Hepatocyte (in vitro differentiated cells): ENCODE data around the gene KCNQ1. TPM values are rescaled to one million over a fixed set of nuclear protein-coding genes. Genes with fewer than 3 reads are reported as not detected.

Experiments used
- DNase-seq: peaks from one replicate; pipeline ENCODE4 v3.0.0-alpha.2; 2016; ENCODE audit warnings: low spot score
- H2AFZ ChIP-seq: fragments of 200-600 bp; sonication (generic); 2 replicates; pipeline ENCODE4 v1.6.0; 2016; ENCODE audit warnings: antibody characterized with exemption, mild to moderate bottlenecking
- H3K27ac ChIP-seq: fragments of 200-600 bp; sonication (generic); 2 replicates; pipeline ENCODE4 v1.5.1; 2016; ENCODE audit warnings: mild to moderate bottlenecking
- H3K27me3 ChIP-seq: fragments of 200-600 bp; sonication (generic); 2 replicates; pipeline ENCODE4 v1.6.1; 2016
- H3K36me3 ChIP-seq: fragments of 200-600 bp; sonication (generic); replicated peaks from 2 replicates; pipeline ENCODE4 v1.5.1; 2016; ENCODE audit warnings: low read depth; ENCODE audit not compliant: insufficient read depth
- H3K4me1 ChIP-seq: fragments of 200-600 bp; sonication (generic); 2 replicates; pipeline ENCODE4 v1.5.1; 2016; ENCODE audit warnings: mild to moderate bottlenecking, moderate library complexity; ENCODE audit not compliant: insufficient read depth
- H3K4me2 ChIP-seq: fragments of 200-600 bp; sonication (generic); 2 replicates; pipeline ENCODE4 v1.6.0; 2016
- H3K4me3 ChIP-seq: fragments of 200-600 bp; sonication (generic); 2 replicates; pipeline ENCODE4 v1.5.1; 2016; ENCODE audit warnings: mild to moderate bottlenecking
- H3K79me2 ChIP-seq: fragments of 200-600 bp; sonication (generic); 2 replicates; pipeline ENCODE4 v1.6.0; 2017; ENCODE audit warnings: mild to moderate bottlenecking
- H3K9me2 ChIP-seq: fragments of 200-600 bp; sonication (generic); replicated peaks from 2 replicates; pipeline ENCODE4 v1.6.0; 2017; ENCODE audit warnings: mild to moderate bottlenecking; ENCODE audit not compliant: insufficient read depth
- H3K9me3 ChIP-seq: fragments of 200-600 bp; sonication (generic); 2 replicates; pipeline ENCODE4 v1.5.1; 2016; ENCODE audit warnings: low read depth, mild to moderate bottlenecking
- H4K20me1 ChIP-seq: fragments of 200-600 bp; sonication (generic); 2 replicates; pipeline ENCODE4 v1.6.0; 2016; ENCODE audit warnings: mild to moderate bottlenecking; ENCODE audit not compliant: insufficient read depth, poor library complexity, severe bottlenecking
- CTCF ChIP-seq: fragments of 200-600 bp; sonication (generic); IDR thresholded peaks from 2 replicates; pipeline ENCODE4 v1.5.1; 2016; ENCODE audit warnings: antibody characterized with exemption, mild to moderate bottlenecking; ENCODE audit not compliant: poor library complexity
- EZH2 ChIP-seq: fragments of 200-600 bp; sonication (generic); IDR thresholded peaks from 2 replicates; pipeline ENCODE4 v1.6.1; 2016; ENCODE audit warnings: antibody characterized with exemption, mild to moderate bottlenecking, borderline replicate concordance
- EZH2phosphoT487 ChIP-seq: fragments of 200-600 bp; sonication (generic); IDR thresholded peaks from one replicate; pipeline ENCODE4 v1.6.1; 2018; ENCODE audit warnings: antibody characterized with exemption, mild to moderate bottlenecking, low read depth, moderate library complexity; ENCODE audit not compliant: unreplicated experiment, severe bottlenecking
- whole genome bisulfite sequencing: methylation state at CpG from one replicate; pipeline ENCODE4 v1.1.6; 2016; ENCODE audit warnings: low lambda C conversion rate; ENCODE audit errors: missing lambda C conversion rate; 5-methylcytosine and 5-hydroxymethylcytosine counted together
- polyA plus RNA-seq: library from polyadenylated mRNA; unstranded; fragments of >200 nt; fragmentation: Nextera tagmentation; extraction: Ambion mirVana; gene quantifications from 2 replicates; pipeline ENCODE4 v1.2.1, GENCODE V29; 2016
- total RNA-seq: library from RNA; depleted of rRNA; stranded (reverse); fragments of >200 nt; gene quantifications from 2 replicates; pipeline ENCODE4 v1.2.3, GENCODE V29; 2014

KCNQ1 gene
- total and polyA plus RNA-seq, 2 experiments from 2014 or later = 1.8 to 6.4 TPM

DNA sequence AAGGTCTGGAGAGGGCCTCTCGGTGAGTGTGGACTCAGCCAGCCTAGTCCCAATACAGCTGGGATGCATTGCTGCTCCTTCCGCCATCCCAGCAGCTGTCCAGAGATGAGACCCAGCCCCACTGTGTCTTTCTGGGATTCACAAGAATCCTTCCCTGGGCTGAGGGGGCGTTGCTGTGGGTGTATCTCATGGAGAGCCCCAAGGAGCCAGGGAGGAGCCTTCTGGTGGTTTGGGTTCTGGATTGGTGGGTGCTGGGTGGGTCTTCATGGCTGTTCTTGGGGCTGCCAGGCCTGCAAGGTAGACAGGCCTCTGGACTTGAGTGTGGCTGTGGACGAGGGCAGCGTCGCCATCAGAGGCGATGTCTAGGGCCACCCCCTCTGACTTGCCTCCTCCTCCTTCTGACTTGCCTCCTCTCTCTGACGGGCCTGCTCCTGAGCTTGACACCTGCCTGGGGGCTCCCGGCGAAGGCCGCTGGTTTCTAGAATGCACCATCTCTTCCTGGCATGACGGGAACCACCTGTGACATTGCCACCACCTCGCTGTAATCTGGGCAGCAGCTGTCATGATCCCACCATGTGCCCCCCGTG lies 17.2 kb downstream of the KCNQ1 start:
- Histone ChIP-seq H3K27me3 (no peaks in the 10 kb centered on the region), H2AFZ (no peak overlapping the region), H3K27ac (no peak overlapping the region), H3K9me2 (no peaks in the 10 kb centered on the region), H3K79me2 (no peaks in the 10 kb centered on the region), H3K4me3 (no peak overlapping the region), H3K36me3 (no peaks in the 10 kb centered on the region), H3K4me2 (no peak overlapping the region), H3K9me3 (no peaks in the 10 kb centered on the region), H3K4me1 (peaks cover 20% of the 10 kb centered on the region), H4K20me1 (no peaks in the 10 kb centered on the region)
- 95% methylated on average over 14 of the region's 14 CpGs for WGBS
- no peak for TF ChIP-seq CTCF
- TF ChIP-seq EZH2phosphoT487 = no peak
- no peak for TF ChIP-seq EZH2
- no peak for DNase-seq

GRCh38 chr11:2462543-2462985 lies 17.8 kb downstream of the KCNQ1 start:
- Histone ChIP-seq H3K4me1 (peaks cover 20% of the 10 kb centered on the region), H3K9me2 (no peaks in the 10 kb centered on the region), H3K27me3 (no peaks in the 10 kb centered on the region), H3K27ac (no peak overlapping the region), H4K20me1 (no peaks in the 10 kb centered on the region), H3K36me3 (no peaks in the 10 kb centered on the region), H3K4me2 (no peak overlapping the region), H3K9me3 (no peaks in the 10 kb centered on the region), H3K4me3 (no peak overlapping the region), H3K79me2 (no peaks in the 10 kb centered on the region), H2AFZ (no peak overlapping the region)
- TF ChIP-seq EZH2phosphoT487 (no peak), EZH2 (no peak), CTCF (no peak)
- no peak for DNase-seq
- 93% methylated on average over 8 of the region's 8 CpGs for WGBS

DNA sequence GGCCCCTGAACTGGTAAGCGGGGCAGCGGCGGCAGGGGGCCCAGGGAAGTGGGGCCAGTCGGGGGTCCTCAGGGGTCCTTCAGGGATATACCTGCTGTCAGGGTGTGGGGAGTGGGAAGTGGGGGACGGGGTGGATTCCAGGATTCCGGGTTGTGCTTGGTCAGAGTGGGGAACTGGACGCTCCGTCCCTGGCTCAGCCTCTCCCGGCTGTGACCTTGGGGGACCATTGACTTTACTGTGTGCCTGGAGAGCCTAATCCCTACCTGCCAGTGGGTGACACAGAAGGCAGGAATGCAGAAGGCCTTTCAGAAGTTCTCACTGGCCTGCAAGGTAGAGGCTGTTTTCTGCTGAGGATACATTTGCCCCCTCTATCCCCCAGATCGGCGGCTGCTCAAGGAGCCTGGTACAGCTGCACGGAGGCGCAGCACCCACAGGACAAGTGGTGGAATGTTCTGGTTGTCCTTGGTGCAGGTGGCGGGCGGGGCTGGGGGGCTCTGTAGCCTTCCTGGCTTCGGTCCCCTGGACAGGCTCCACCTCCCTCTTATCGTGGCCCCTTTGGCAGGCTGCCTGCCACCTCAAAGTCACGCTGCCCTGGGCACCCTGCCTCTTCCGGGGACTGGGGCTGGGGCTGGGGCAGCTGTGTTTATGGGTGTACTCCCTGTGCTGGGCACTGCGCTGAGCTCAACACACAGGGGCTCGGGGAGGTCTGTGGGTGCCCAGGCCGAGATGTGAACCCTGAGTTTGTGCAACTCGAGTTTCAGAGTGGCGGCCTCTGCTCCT lies 18.4 kb downstream of the KCNQ1 start:
- H3K27ac ChIP-seq = no peak overlapping the region
- no peak overlapping the region for H3K4me3 ChIP-seq
- H4K20me1 ChIP-seq = no peaks in the 10 kb centered on the region
- no peaks in the 10 kb centered on the region for H3K27me3 ChIP-seq
- H3K4me2 ChIP-seq = no peak overlapping the region
- 82% methylated on average over 16 of the region's 24 CpGs for WGBS
- no peak for DNase-seq
- peaks cover 20% of the 10 kb centered on the region for H3K4me1 ChIP-seq
- no peaks in the 10 kb centered on the region for H3K36me3 ChIP-seq
- no peaks in the 10 kb centered on the region for H3K9me2 ChIP-seq
- no peaks in the 10 kb centered on the region for H3K79me2 ChIP-seq
- no peak overlapping the region for H2AFZ ChIP-seq
- no peaks in the 10 kb centered on the region for H3K9me3 ChIP-seq
- TF ChIP-seq CTCF (no peak), EZH2 (no peak), EZH2phosphoT487 (no peak)
